HepG2 (cell line): Measurements from ENCODE around the gene CCDC57. TPM values are rescaled to one million over a fixed set of nuclear protein-coding genes. Genes with fewer than 3 reads are reported as not detected.

Experiments used
- BATF2 ChIP-seq: sonication (generic); formaldehyde crosslinking; IDR thresholded peaks from 2 replicates; pipeline ENCODE4 v1.8.0; 2022; ENCODE audit warnings: mild to moderate bottlenecking, missing genetic modification reagents, moderate library complexity
- EED ChIP-seq: sonication (generic); formaldehyde crosslinking; IDR thresholded peaks from 2 replicates; pipeline ENCODE4 v1.5.0; 2020; ENCODE audit warnings: mild to moderate bottlenecking, missing genetic modification reagents
- GMEB1 ChIP-seq: sonication (generic); formaldehyde crosslinking; IDR thresholded peaks from 2 replicates; pipeline ENCODE4 v1.5.1; 2020; ENCODE audit warnings: missing genetic modification reagents, mild to moderate bottlenecking, borderline replicate concordance
- HMG20A ChIP-seq: IDR thresholded peaks from 2 replicates; pipeline ENCODE4 v1.6.1; 2016; ENCODE audit warnings: borderline replicate concordance
- IKZF5 ChIP-seq: IDR thresholded peaks from 2 replicates; pipeline ENCODE4 v1.6.1; 2018; ENCODE audit warnings: missing genetic modification reagents, mild to moderate bottlenecking, missing compliant biosample characterization
- JUND ChIP-seq: sonication (generic); formaldehyde crosslinking; IDR thresholded peaks from 2 replicates; pipeline ENCODE4 v1.8.0; 2022; ENCODE audit warnings: mild to moderate bottlenecking, missing genetic modification reagents
- NR3C1 ChIP-seq: sonication (generic); formaldehyde crosslinking; IDR thresholded peaks from 2 replicates; pipeline ENCODE4 v1.4.0; 2020; ENCODE audit warnings: missing genetic modification reagents
- PITX1 ChIP-seq: sonication (generic); formaldehyde crosslinking; IDR thresholded peaks from 2 replicates; pipeline ENCODE4 v1.5.1; 2020; ENCODE audit warnings: mild to moderate bottlenecking, missing genetic modification reagents
- RARA ChIP-seq: IDR thresholded peaks from 2 replicates; pipeline ENCODE4 v1.6.1; 2016; ENCODE audit warnings: missing genetic modification reagents, missing compliant biosample characterization
- SP5 ChIP-seq: IDR thresholded peaks from 2 replicates; pipeline ENCODE4 v1.6.1; 2016; ENCODE audit warnings: low read depth, borderline replicate concordance
- SRY ChIP-seq: sonication (generic); formaldehyde crosslinking; IDR thresholded peaks from 2 replicates; pipeline ENCODE4 v1.8.0; 2022; ENCODE audit warnings: mild to moderate bottlenecking, missing genetic modification reagents
- TEAD2 ChIP-seq: sonication (generic); formaldehyde crosslinking; IDR thresholded peaks from 2 replicates; pipeline ENCODE4 v1.9.0; 2021; ENCODE audit warnings: missing genetic modification reagents
- ZC3H4 ChIP-seq: sonication (generic); formaldehyde crosslinking; IDR thresholded peaks from 2 replicates; pipeline ENCODE4 v1.4.0; 2020; ENCODE audit warnings: missing genetic modification reagents, borderline replicate concordance
- ZFP62 ChIP-seq: sonication (generic); formaldehyde crosslinking; IDR thresholded peaks from 2 replicates; pipeline ENCODE4 v1.4.0; 2020; ENCODE audit warnings: missing genetic modification reagents
- ZFX ChIP-seq: sonication (generic); formaldehyde crosslinking; IDR thresholded peaks from 2 replicates; pipeline ENCODE4 v1.4.0; 2020; ENCODE audit warnings: mild to moderate bottlenecking, low read depth, missing genetic modification reagents, moderate library complexity
- ZNF530 ChIP-seq: sonication (generic); formaldehyde crosslinking; IDR thresholded peaks from 2 replicates; pipeline ENCODE4 v1.5.0; 2020; ENCODE audit warnings: low read depth, mild to moderate bottlenecking, missing genetic modification reagents
- ZNF562 ChIP-seq: sonication (generic); formaldehyde crosslinking; IDR thresholded peaks from 2 replicates; pipeline ENCODE4 v1.8.0; 2022; ENCODE audit warnings: missing genetic modification reagents, borderline replicate concordance
- ZNF572 ChIP-seq: sonication (generic); formaldehyde crosslinking; IDR thresholded peaks from 2 replicates; pipeline ENCODE4 v1.5.1; 2020; ENCODE audit warnings: mild to moderate bottlenecking, missing genetic modification reagents
- ZSCAN30 ChIP-seq: sonication (generic); formaldehyde crosslinking; IDR thresholded peaks from 2 replicates; pipeline ENCODE4 v1.5.0; 2020; ENCODE audit warnings: mild to moderate bottlenecking, missing genetic modification reagents
- polyA plus RNA-seq, 8 experiments: library from polyadenylated mRNA; depleted of rRNA in 3 of 8; stranded (reverse) in 7 of 8; unstranded in 1 of 8; fragments of >200 nt; fragmentation: Illumina TruSeq in 4 of 8; extraction: Trizol in 4 of 8; gene quantifications; 2 replicates each; pipeline versions ENCODE4 v1.2.1 to v1.2.3, GENCODE V29; 2011 to 2016; ENCODE audit warnings: low read depth in 4 of 8, missing spikeins in 1 of 8, mixed read lengths in 1 of 8; ENCODE audit not compliant: insufficient read depth in 1 of 8
- total RNA-seq, 5 experiments: library from RNA; depleted of rRNA; stranded (reverse); fragments of >200 nt; fragmentation: Illumina TruSeq; extraction: Trizol; gene quantifications; 2 replicates each; pipeline ENCODE4 v1.2.3, GENCODE V29; 2016; ENCODE audit warnings: low read depth in 1 of 5
- TF ChIP-seq, protein P1 (sequence below): sonication (generic); formaldehyde crosslinking; IDR thresholded peaks from 2 replicates; pipeline ENCODE4 v1.4.0; 2020; ENCODE audit warnings: mild to moderate bottlenecking, missing genetic modification reagents
- TF ChIP-seq, protein P2 (sequence below): sonication (generic); formaldehyde crosslinking; IDR thresholded peaks from 2 replicates; pipeline ENCODE4 v1.4.0; 2020; ENCODE audit warnings: mild to moderate bottlenecking, missing genetic modification reagents

Gene CCDC57
- total and polyA plus RNA-seq, 2 of the 13 experiments (the other 11 are each of a cell fraction or from before 2014, with no cell fraction given), result 59.3 to 59.9 TPM

DNA sequence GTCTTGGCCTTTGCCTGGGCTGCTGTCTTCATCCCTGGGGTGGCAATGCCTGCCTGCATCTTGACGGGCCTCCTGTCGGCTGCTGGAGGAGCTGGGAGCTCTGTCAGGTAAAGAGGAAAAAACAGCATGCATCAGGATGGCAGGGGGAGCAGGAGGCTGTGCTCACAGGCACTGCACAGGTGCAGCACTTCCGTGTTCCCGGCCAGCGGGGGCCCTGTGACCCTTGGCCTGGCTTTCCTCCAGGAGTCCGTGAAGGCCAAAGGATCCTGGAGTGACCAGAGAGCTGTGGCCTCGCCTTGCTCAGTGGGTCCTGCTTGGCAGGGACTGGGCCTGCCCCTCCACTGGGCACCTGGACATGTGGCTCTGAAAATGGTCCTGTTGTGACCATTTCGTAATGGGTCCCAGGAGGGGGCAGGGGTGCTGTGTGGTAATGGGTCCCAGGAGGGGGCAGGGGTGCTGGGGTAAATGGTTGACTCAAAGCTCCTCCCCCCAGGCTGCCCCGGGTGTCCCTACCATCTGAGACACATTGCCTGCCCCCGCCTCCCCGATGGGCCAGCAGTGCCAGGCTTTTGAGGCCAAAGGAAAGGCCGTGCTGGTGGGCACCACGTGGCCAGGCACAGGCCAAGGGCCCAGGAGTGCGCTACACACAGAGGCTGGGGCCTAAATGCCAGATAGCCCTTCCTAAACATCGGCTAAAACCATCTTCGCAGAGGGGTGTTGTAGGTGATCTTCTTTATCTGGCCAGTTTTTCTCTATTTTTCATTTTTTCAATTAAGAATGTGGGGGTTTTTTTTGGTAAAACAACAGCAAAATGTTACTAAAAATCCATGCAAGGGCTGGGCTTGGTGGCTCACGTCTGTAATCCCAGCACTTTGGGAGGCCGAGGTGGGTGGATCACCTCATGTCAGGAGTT lies 110.6 kb downstream of the CCDC57 start (continued):
- TF ChIP-seq GMEB1 (CRISPR knock-in tag) (no peak), ZNF562 (no peak), TEAD2 (CRISPR knock-in tag) (no peak), SRY (peak; percentile 59; the same call in 1 of the 2 replicates), NR3C1 (CRISPR knock-in tag) (no peak), IKZF5 (peak; percentile 78), BATF2 (CRISPR knock-in tag) (no peak), SP5 (peak; percentile 75), ZNF530 (CRISPR knock-in tag) (peak; percentile 20; the same call in 1 of the 2 replicates), ZNF572 (CRISPR knock-in tag) (0 out of 2 replicates have a peak, but pooled peaks have one; percentile 9), HMG20A (peak; percentile 30; the same call in 1 of the 2 replicates), PITX1 (CRISPR knock-in tag) (peak; percentile 69; the same call in 1 of the 2 replicates), RARA (peak; percentile 75), EED (CRISPR knock-in tag) (0 out of 2 replicates have a peak, but pooled peaks have one; percentile 45), ZSCAN30 (CRISPR knock-in tag) (no peak), ZC3H4 (no peak), JUND (CRISPR knock-in tag) (no peak), ZFX (peak; percentile 91), ZFP62 (no peak)
- TF ChIP-seq, protein P1, sequence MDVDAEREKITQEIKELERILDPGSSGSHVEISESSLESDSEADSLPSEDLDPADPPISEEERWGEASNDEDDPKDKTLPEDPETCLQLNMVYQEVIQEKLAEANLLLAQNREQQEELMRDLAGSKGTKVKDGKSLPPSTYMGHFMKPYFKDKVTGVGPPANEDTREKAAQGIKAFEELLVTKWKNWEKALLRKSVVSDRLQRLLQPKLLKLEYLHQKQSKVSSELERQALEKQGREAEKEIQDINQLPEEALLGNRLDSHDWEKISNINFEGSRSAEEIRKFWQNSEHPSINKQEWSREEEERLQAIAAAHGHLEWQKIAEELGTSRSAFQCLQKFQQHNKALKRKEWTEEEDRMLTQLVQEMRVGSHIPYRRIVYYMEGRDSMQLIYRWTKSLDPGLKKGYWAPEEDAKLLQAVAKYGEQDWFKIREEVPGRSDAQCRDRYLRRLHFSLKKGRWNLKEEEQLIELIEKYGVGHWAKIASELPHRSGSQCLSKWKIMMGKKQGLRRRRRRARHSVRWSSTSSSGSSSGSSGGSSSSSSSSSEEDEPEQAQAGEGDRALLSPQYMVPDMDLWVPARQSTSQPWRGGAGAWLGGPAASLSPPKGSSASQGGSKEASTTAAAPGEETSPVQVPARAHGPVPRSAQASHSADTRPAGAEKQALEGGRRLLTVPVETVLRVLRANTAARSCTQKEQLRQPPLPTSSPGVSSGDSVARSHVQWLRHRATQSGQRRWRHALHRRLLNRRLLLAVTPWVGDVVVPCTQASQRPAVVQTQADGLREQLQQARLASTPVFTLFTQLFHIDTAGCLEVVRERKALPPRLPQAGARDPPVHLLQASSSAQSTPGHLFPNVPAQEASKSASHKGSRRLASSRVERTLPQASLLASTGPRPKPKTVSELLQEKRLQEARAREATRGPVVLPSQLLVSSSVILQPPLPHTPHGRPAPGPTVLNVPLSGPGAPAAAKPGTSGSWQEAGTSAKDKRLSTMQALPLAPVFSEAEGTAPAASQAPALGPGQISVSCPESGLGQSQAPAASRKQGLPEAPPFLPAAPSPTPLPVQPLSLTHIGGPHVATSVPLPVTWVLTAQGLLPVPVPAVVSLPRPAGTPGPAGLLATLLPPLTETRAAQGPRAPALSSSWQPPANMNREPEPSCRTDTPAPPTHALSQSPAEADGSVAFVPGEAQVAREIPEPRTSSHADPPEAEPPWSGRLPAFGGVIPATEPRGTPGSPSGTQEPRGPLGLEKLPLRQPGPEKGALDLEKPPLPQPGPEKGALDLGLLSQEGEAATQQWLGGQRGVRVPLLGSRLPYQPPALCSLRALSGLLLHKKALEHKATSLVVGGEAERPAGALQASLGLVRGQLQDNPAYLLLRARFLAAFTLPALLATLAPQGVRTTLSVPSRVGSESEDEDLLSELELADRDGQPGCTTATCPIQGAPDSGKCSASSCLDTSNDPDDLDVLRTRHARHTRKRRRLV (CRISPR knock-in tag), result 0 out of 2 replicates have a peak, but pooled peaks have one; percentile 4
- TF ChIP-seq, protein P2, sequence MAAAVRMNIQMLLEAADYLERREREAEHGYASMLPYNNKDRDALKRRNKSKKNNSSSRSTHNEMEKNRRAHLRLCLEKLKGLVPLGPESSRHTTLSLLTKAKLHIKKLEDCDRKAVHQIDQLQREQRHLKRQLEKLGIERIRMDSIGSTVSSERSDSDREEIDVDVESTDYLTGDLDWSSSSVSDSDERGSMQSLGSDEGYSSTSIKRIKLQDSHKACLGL (CRISPR knock-in tag), result peak; percentile 72
